NCI-H1930 (cell line): ENCODE data around the gene CASK.
"Not testable (repeated sequence)": the region's sequence is repeated elsewhere in the genome, so short reads cannot be mapped to it uniquely, and the experiment has no call there.

ENCODE experiments used
- DNase-seq, 2 experiments: peaks; one replicate each; lab custom pipeline; 2025; lab: John Stamatoyannopoulos, UW

CASK gene

GRCh38 chrX:41733939-41734338 is 189.4 kb downstream of the CASK start:
- no peak for DNase-seq

- no peak for DNase-seq
Observed at GRCh38 chrX:41732260-41732659, 191.1 kb downstream of the CASK start.

GRCh38 chrX:41730081-41730480 is 193.3 kb downstream of the CASK start:
- DNase-seq, result no peak

GRCh38 chrX:41728125-41728524 is 195.2 kb downstream of the CASK start:
- no peak for DNase-seq

GRCh38 chrX:41723826-41724225 is 199.5 kb downstream of the CASK start, which contains the start of gene GPR82:
GPR82 (plus strand) TSS chrX:41724181; CDS start chrX:41727027, 2,846 bp downstream.
- DNase-seq, result no peak

- no peak for DNase-seq
Observed at GRCh38 chrX:41722816-41723618, 200.3 kb downstream of the CASK start.

GRCh38 chrX:41722214-41722613 is 201.1 kb downstream of the CASK start:
- DNase-seq, result no peak

- no peak for DNase-seq
Observed at GRCh38 chrX:41721590-41721989, 201.8 kb downstream of the CASK start.

GRCh38 chrX:41720125-41720779 is 203.1 kb downstream of the CASK start:
- no peak for DNase-seq

GRCh38 chrX:41719610-41720009 is 203.7 kb downstream of the CASK start:
- DNase-seq, result not testable (repeated sequence)

GRCh38 chrX:41718481-41719235 is 204.7 kb downstream of the CASK start:
- no peak for DNase-seq

GRCh38 chrX:41716767-41717473 is 206.4 kb downstream of the CASK start:
- no peak for DNase-seq

- DNase-seq, result no peak
Observed at GRCh38 chrX:41716222-41716621, 207.1 kb downstream of the CASK start.

- DNase-seq, result no peak
Observed at GRCh38 chrX:41711021-41711667, 212.2 kb downstream of the CASK start.

GRCh38 chrX:41708486-41708885 is 214.9 kb downstream of the CASK start:
- no peak for DNase-seq

GRCh38 chrX:41707218-41707617 is 216.1 kb downstream of the CASK start:
- DNase-seq, result no peak

GRCh38 chrX:41705680-41706374 is 217.5 kb downstream of the CASK start:
- no peak for DNase-seq

GRCh38 chrX:41705042-41705441 is 218.3 kb downstream of the CASK start:
- DNase-seq, result no peak

GRCh38 chrX:41703574-41704029 is 219.8 kb downstream of the CASK start:
- no peak for DNase-seq

GRCh38 chrX:41695426-41695825 is 227.9 kb downstream of the CASK start:
- DNase-seq, result no peak

GRCh38 chrX:41693024-41693423 is 230.3 kb downstream of the CASK start:
- DNase-seq, result no peak
